ENCODE measurements around the gene ZBTB49. TPM values are rescaled to one million over a fixed set of nuclear protein-coding genes. Genes with fewer than 3 reads are reported as not detected.
"Not testable (repeated sequence)": the region's sequence is repeated elsewhere in the genome, so short reads cannot be mapped to it uniquely, and the experiment has no call there.

Gene ZBTB49
- total RNA-seq, 1 donor: 6.2 TPM

DNA sequence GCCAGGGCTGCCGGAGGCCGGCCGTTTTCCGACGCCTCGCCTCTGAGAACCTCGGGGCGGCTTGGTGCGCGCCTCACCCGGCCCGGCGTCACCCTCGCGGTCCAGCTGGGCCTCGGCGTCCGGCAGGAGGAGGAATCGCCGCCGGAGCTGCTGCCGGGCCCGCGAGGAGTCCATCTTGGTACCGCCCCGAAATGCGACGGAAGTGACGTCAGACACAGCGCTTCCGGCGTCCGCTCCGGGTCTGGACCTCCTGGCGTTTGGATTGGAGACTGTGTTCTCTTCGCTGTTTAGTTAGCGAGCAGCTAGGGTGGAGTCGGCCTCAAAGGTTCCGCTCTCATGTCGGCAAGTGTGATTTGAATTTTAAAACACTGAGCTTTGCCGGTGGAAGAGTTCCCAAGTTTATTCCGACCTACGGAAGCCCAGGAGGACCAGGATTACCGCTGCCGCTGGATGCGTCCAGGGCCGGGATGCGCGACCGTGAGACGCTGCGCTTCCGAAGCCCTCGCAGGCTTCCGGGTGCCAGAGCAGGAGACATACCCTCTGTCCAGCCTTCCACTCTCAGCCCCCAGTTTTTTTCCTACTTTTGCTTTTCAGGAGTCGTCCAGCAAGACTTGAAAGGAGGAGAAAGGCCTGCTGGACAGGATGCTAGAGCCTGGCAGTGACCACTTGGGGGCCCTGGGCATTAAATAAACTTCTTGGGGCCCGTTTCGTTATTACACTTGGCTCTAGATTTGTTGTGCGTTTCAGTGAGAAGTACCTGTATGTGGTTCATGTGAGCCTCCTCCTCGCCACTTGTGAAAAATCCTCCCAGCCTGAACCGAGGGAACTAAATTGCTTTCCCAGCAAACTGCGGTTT is 41.8 kb upstream of the ZBTB49 start, which contains the start of gene TMEM128:
TSS of gene TMEM128 (minus strand) at position 195 of the 856 bp plus-strand sequence. CDS start at position 174, 21 bp downstream.
- H2AFZ ChIP-seq (ENCODE audit: low read length): peak within 1 kb of the TSS; percentile 98
- H3K4me1 ChIP-seq (ENCODE audit: insufficient read depth, low read length): peaks cover 15% of the 10 kb centered on the region
- H3K27ac ChIP-seq (ENCODE audit: low read depth, low read length): peak within 1 kb of the TSS; percentile 96
- TF ChIP-seq, protein P1, sequence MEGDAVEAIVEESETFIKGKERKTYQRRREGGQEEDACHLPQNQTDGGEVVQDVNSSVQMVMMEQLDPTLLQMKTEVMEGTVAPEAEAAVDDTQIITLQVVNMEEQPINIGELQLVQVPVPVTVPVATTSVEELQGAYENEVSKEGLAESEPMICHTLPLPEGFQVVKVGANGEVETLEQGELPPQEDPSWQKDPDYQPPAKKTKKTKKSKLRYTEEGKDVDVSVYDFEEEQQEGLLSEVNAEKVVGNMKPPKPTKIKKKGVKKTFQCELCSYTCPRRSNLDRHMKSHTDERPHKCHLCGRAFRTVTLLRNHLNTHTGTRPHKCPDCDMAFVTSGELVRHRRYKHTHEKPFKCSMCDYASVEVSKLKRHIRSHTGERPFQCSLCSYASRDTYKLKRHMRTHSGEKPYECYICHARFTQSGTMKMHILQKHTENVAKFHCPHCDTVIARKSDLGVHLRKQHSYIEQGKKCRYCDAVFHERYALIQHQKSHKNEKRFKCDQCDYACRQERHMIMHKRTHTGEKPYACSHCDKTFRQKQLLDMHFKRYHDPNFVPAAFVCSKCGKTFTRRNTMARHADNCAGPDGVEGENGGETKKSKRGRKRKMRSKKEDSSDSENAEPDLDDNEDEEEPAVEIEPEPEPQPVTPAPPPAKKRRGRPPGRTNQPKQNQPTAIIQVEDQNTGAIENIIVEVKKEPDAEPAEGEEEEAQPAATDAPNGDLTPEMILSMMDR (IDR thresholded peaks at IDR 0.05; ENCODE audit: extremely low read depth, low read depth, low read length): peak; percentile 34
- peak; percentile 98 for DNase-seq (ENCODE audit: insufficient read length, low spot score, missing footprints)
- peak within 1 kb of the TSS; percentile 90 for H3K4me2 ChIP-seq (ENCODE audit: insufficient read depth, low read length)
- no peaks in the 10 kb centered on the region for H3K9me3 ChIP-seq (ENCODE audit: low read depth, low read length)
- peaks cover 17% of the 10 kb centered on the region for H3K79me2 ChIP-seq (ENCODE audit: insufficient read depth, low read length)
- H3K36me3 ChIP-seq (ENCODE audit: insufficient read depth, low read length): peaks cover 20% of the 10 kb centered on the region
- peak within 1 kb of the TSS; percentile 99 for H3K4me3 ChIP-seq (ENCODE audit: insufficient read depth, low read length)
- H3K27me3 ChIP-seq (ENCODE audit: insufficient read depth, low read length): peaks cover 4% of the 10 kb centered on the region
- peaks cover 3% of the 10 kb centered on the region for H4K20me1 ChIP-seq (ENCODE audit: insufficient read depth, low read length)

DNA sequence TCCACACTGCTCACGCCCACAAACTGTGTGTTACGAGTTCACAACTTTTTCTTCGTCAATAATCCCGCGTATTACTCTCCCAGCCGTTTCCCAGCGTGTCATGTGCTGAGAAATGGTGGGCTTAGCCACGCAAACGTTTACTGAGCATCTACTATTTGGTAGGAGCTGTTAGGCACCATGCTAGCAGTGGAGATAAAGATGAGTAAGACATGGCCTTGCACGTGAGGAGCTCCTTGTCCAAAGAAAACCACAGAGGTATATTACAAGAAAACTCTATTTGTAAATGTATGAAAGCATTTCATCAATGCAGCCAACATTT is 41.2 kb upstream of the ZBTB49 start:
- Histone ChIP-seq H3K4me1 (ENCODE audit: insufficient read depth, low read length) (peaks cover 15% of the 10 kb centered on the region), H3K4me3 (ENCODE audit: insufficient read depth, low read length) (peak overlapping the region; percentile 99), H3K27me3 (ENCODE audit: insufficient read depth, low read length) (peaks cover 4% of the 10 kb centered on the region), H3K36me3 (ENCODE audit: insufficient read depth, low read length) (peaks cover 14% of the 10 kb centered on the region), H3K27ac (ENCODE audit: low read depth, low read length) (peak overlapping the region; percentile 96), H3K9me3 (ENCODE audit: low read depth, low read length) (no peaks in the 10 kb centered on the region), H2AFZ (ENCODE audit: low read length) (peak overlapping the region; percentile 98), H4K20me1 (ENCODE audit: insufficient read depth, low read length) (peaks cover 3% of the 10 kb centered on the region), H3K4me2 (ENCODE audit: insufficient read depth, low read length) (peak overlapping the region; percentile 90), H3K79me2 (ENCODE audit: insufficient read depth, low read length) (peaks cover 17% of the 10 kb centered on the region)
- TF ChIP-seq, protein P1 (IDR thresholded peaks at IDR 0.05; ENCODE audit: extremely low read depth, low read depth, low read length): no peak
- peak; percentile 66 for DNase-seq (ENCODE audit: insufficient read length, low spot score, missing footprints)

DNA sequence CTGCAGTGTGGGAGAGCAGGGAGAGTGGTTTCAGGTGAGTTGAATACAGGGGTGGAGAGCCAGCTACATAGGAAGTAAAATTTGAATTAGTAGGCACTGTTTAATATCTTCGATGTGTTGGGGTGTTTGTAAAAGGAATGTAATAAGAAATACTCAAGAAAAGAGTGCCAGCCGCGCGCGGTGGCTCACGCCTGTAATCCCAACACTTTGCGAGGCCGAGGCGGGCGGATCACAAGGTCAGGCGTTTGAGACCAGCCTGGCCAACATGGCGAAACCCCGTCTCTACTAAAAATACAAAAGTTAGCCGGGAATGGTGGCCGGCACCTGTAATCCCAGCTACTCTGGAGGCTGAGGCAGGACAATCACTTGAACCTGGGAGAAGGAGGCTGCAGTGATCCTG is 40.7 kb upstream of the ZBTB49 start:
- Histone ChIP-seq H2AFZ (ENCODE audit: low read length) (peak overlapping the region; percentile 98), H3K79me2 (ENCODE audit: insufficient read depth, low read length) (peaks cover 17% of the 10 kb centered on the region), H3K4me2 (ENCODE audit: insufficient read depth, low read length) (peak overlapping the region; percentile 90), H3K4me1 (ENCODE audit: insufficient read depth, low read length) (peaks cover 15% of the 10 kb centered on the region)
- not testable (repeated sequence) for H4K20me1 ChIP-seq (ENCODE audit: insufficient read depth, low read length); H3K4me3 ChIP-seq (ENCODE audit: insufficient read depth, low read length); DNase-seq (ENCODE audit: insufficient read length, low spot score, missing footprints); H3K27me3 ChIP-seq (ENCODE audit: insufficient read depth, low read length); H3K36me3 ChIP-seq (ENCODE audit: insufficient read depth, low read length); H3K9me3 ChIP-seq (ENCODE audit: low read depth, low read length); H3K27ac ChIP-seq (ENCODE audit: low read depth, low read length)

- Histone ChIP-seq H3K27ac (ENCODE audit: low read depth, low read length) (no peak overlapping the region), H3K4me3 (ENCODE audit: insufficient read depth, low read length) (no peak overlapping the region), H3K9me3 (ENCODE audit: low read depth, low read length) (no peaks in the 10 kb centered on the region), H3K4me2 (ENCODE audit: insufficient read depth, low read length) (no peak overlapping the region), H3K79me2 (ENCODE audit: insufficient read depth, low read length) (peaks cover 17% of the 10 kb centered on the region), H4K20me1 (ENCODE audit: insufficient read depth, low read length) (no peaks in the 10 kb centered on the region), H3K4me1 (ENCODE audit: insufficient read depth, low read length) (peaks cover 15% of the 10 kb centered on the region), H2AFZ (ENCODE audit: low read length) (no peak overlapping the region), H3K36me3 (ENCODE audit: insufficient read depth, low read length) (peaks cover 5% of the 10 kb centered on the region), H3K27me3 (ENCODE audit: insufficient read depth, low read length) (peaks cover 7% of the 10 kb centered on the region)
- DNase-seq (ENCODE audit: insufficient read length, low spot score, missing footprints): no peak
- TF ChIP-seq, protein P1 (IDR thresholded peaks at IDR 0.05; ENCODE audit: extremely low read depth, low read depth, low read length): no peak
These were observed 40.2 kb upstream of the ZBTB49 start for GRCh38 chr4:4249866-4250265.
